ENCODE data around the gene TPST2. TPM values are rescaled to one million over a fixed set of nuclear protein-coding genes. Genes with fewer than 3 reads are reported as not detected.

The TPST2 gene
- total and polyA plus RNA-seq, 2 donors (not counting 3 experiments of a cell fraction or from before 2014, with no cell fraction given): 49.4 to 121 TPM

- Histone ChIP-seq H3K79me2 (ENCODE audit: control insufficient read depth, insufficient read depth, low read length) (peaks cover 13% of the 10 kb centered on the region), H3K4me3 (replicated peaks in 1 of 3; ENCODE audit: insufficient read depth in 1 of 3, low read depth in 1 of 3, low read length in 3 of 3) (no peak overlapping the region), H3K9me3 (replicated peaks; ENCODE audit: control insufficient read depth, insufficient read depth, low read length) (no peaks in the 10 kb centered on the region), H3K4me2 (ENCODE audit: insufficient read depth, low read length) (no peak overlapping the region), H3K27me3 (ENCODE audit: control insufficient read depth in 2 of 2, insufficient read depth in 2 of 2, low read length in 2 of 2) (no peaks in the 10 kb centered on the region), H2AFZ (ENCODE audit: low read depth, low read length) (no peak overlapping the region), H3K9me1 (replicated peaks; ENCODE audit: control insufficient read depth, extremely low read depth, insufficient read depth, low read length) (no peaks in the 10 kb centered on the region), H4K20me1 (replicated peaks; ENCODE audit: control insufficient read depth, extremely low read depth, insufficient read depth, low read length) (no peaks in the 10 kb centered on the region), H3K36me3 (ENCODE audit: control insufficient read depth in 2 of 2, extremely low read depth in 1 of 2, insufficient read depth in 2 of 2, low read length in 2 of 2) (peaks cover 0 to 3% of the 10 kb centered on the region in 2 experiments), H3K4me1 (ENCODE audit: control insufficient read depth, extremely low read depth, insufficient read depth, low read length) (peaks cover 24% of the 10 kb centered on the region), H3K27ac (ENCODE audit: insufficient read depth, low read depth, low read length) (no peak overlapping the region), H3K9ac (replicated peaks; ENCODE audit: extremely low read depth, insufficient read depth, low read length) (no peak overlapping the region)
- TF ChIP-seq FOS (IDR thresholded peaks at IDR 0.05; ENCODE audit: borderline replicate concordance, insufficient read depth, low read length) (no peak), CTCF (IDR thresholded peaks at IDR 0.05; ENCODE audit: extremely low read depth in 1 of 2, insufficient read depth in 1 of 2, low read depth in 1 of 2, low read length in 2 of 2) (no peak), MAX (IDR thresholded peaks at IDR 0.05; ENCODE audit: insufficient read depth, insufficient read length) (no peak), JUN (IDR thresholded peaks at IDR 0.05; ENCODE audit: borderline replicate concordance, insufficient read depth, insufficient read length, low read depth) (no peak), POLR2A (IDR thresholded peaks at IDR 0.05; ENCODE audit: low read depth, low read length) (no peak), POLR2AphosphoS5 (IDR thresholded peaks at IDR 0.05; ENCODE audit: insufficient read depth, low read depth, low read length) (no peak), GATA2 (IDR thresholded peaks at IDR 0.05; ENCODE audit: insufficient read depth, insufficient read length, low read depth, low read length) (no peak), MYC (IDR thresholded peaks at IDR 0.05; ENCODE audit: low read depth, low read length) (no peak), EZH2 (IDR thresholded peaks at IDR 0.05; ENCODE audit: borderline replicate concordance, low read depth, low read length, severe bottlenecking) (no peak)
- CTCF ChIA-PET: interaction anchor here (1.2 to 1.5 kb wide), 2 partner anchors 19 to 49 kb away, joined by 3 to 5 read pairs; no protein-coding TSS in a partner anchor
- dilution Hi-C loops (cut with MboI; ENCODE audit: extremely low pct_ligation_motif_present, low sequenced_read_pairs) (no loop called here), intact Hi-C loops (cut with micrococcal nuclease) (no loop called here)
- BruUV-seq (replicated peaks): no TSS peak
- POLR2A ChIA-PET: no interaction called here
- no peak for DNase-seq (ENCODE audit: low read depth, low spot score)
- FAIRE-seq: no peak
These were observed 38.4 kb downstream of the TPST2 start for GRCh38 chr22:26551568-26551967.
